Activated CD4-positive, alpha-beta T cell treated with anti-CD3 and anti-CD28 coated beads for 36 hours (primary cell): Measurements from ENCODE around the gene SPRED2. TPM values are rescaled to one million over a fixed set of nuclear protein-coding genes. Genes with fewer than 3 reads are reported as not detected.

Experiments
- ATAC-seq: fragments of 200-7000 bp; cut with Tn5 transposase; one replicate; pipeline ENCODE4 v1.10.0; 2021; ENCODE audit warnings: mild to moderate bottlenecking, moderate library complexity
- CTCF ChIA-PET: fragments of 350-600 bp; sonication (Branson Sonifier 250); formaldehyde crosslinking; loops from one replicate; lab custom pipeline; 2021; ENCODE audit warnings: antibody characterized with exemption; lab: Charles Lee
- POLR2A ChIA-PET: fragments of 350-600 bp; sonication (Branson Sonifier 250); formaldehyde crosslinking; loops from one replicate; lab custom pipeline; 2021; ENCODE audit warnings: antibody characterized with exemption, inconsistent platforms; lab: Charles Lee
- DNase-seq: peaks from one replicate; pipeline ENCODE4 v3.0.0-alpha.2; 2020
- H3K27ac Mint-ChIP-seq: one replicate; pipeline ENCODE4 v1.8.0; 2021; ENCODE audit warnings: mixed read lengths
- H3K27me3 Mint-ChIP-seq: one replicate; pipeline ENCODE4 v1.8.0; 2021; ENCODE audit warnings: mixed read lengths
- H3K36me3 Mint-ChIP-seq: one replicate; pipeline ENCODE4 v1.8.0; 2021; ENCODE audit warnings: low read depth, mixed read lengths
- H3K4me1 Mint-ChIP-seq: one replicate; pipeline ENCODE4 v1.8.0; 2021; ENCODE audit warnings: mixed read lengths
- H3K4me3 Mint-ChIP-seq: one replicate; pipeline ENCODE4 v1.8.0; 2021; ENCODE audit warnings: mild to moderate bottlenecking, moderate library complexity, mixed read lengths
- H3K9me3 Mint-ChIP-seq: one replicate; pipeline ENCODE4 v1.8.0; 2021; ENCODE audit warnings: low read depth, mixed read lengths
- intact Hi-C, 2 experiments: fragments of 100-400 bp; cut with DNase I in 1 of 2; cut with micrococcal nuclease in 1 of 2; formaldehyde crosslinking; loops; one replicate each; pipeline versions ENCODE4 v1.14.2 to v1.15.1; 2022 to 2024; cut with DNase I, micrococcal nuclease
- total RNA-seq, 2 experiments: library from RNA; stranded (reverse); gene quantifications; one replicate each; pipeline ENCODE4 v1.2.3, GENCODE V29; 2021

SPRED2 gene
- total RNA-seq, 2 experiments from 2014 or later, result 6.7 to 7.9 TPM

DNA sequence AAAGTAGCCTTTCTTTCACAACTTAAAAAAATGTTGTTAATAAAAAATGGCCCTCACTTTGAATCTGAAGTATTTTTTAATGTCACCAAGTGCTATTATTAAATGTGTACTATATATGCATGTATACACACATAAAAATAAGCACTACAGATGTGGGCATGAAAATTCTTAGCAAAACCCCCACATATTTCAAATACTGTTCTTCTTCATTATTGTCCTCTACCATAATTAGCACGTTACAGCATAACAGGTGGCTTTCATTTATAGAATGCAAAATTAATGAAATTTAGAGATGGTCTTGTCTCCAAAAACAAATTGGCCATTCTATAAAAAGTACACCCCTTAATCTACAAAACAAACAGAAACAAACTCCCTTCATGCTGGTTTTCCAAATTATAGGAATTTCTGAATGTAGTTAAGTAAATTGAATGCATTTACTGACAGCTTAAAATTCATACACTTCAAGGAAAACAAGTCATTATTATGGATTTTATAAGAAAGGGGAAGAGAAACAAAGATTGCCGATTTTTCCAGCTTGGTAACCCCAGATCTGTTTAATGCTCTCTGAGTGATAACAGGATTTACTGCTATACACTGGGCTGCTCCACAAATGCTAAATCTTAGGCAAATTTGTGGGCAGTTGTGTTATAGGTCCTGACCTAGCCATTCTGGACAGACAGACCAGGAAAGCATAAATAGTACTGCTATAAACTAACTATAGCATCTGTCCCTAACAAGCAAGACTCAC is 67.2 kb downstream of the SPRED2 start:
- Mint-ChIP-seq H3K4me3 (no peak overlapping the region), H3K27ac (no peak overlapping the region), H3K9me3 (no peaks in the 10 kb centered on the region), H3K4me1 (peaks cover 21% of the 10 kb centered on the region), H3K27me3 (peaks cover 2% of the 10 kb centered on the region), H3K36me3 (no peaks in the 10 kb centered on the region)
- POLR2A ChIA-PET, result no interaction called here
- ATAC-seq (no peak), DNase-seq (no peak)
- CTCF ChIA-PET, result interaction anchor here (0.8 kb wide), 1 partner anchor 250 kb away, joined by 3 read pairs; no protein-coding TSS in a partner anchor
- intact Hi-C loops, result loop anchor here (5.0 kb wide), 2 partner anchors 67 to 187 kb away; partner anchors contain the start of gene SPRED2 (in 1 of the 2)

DNA sequence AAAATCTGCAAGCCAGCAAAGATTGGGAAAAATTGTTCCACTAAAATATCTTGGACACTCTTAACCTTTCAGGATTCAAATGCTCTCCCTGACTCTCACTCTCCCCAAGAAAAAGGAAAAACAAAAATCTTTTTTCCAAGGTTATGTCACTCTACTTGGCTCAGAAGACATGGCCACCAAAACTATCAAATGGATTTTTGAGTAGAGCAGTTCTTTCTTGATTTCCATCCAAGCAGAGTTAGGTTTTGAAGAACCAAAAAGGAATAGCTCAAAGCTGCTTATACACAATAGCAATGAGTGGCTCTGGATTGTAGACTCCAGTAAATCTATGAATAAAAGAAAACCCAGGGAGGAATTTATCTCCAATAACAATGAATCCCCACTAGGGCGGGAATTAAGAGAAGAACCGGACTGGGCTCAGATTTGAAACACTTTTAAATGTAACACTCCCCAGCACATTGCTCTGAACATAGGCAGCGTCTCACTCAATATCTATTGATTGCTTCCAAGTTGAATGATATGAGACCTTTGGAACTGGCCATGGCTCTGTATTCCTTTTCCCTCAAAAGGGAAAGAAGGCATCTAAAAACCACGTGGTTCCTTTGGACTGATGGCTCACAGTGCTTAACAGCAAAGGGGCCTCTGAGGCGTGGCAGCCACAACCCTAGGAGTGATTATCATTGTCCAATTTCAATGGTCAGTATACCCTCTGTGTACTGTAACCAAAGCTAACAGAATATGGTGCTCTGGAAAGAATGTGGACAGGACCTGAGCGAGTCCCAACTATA is 68.3 kb downstream of the SPRED2 start:
- ATAC-seq (no peak), DNase-seq (no peak)
- ChIA-PET POLR2A (no interaction called here), CTCF (interaction anchor here (0.8 to 1.0 kb wide), 2 partner anchors 11 to 251 kb away, joined by 3 read pairs; no protein-coding TSS in a partner anchor)
- no peaks in the 10 kb centered on the region for H3K36me3 Mint-ChIP-seq
- peaks cover 2% of the 10 kb centered on the region for H3K27me3 Mint-ChIP-seq
- intact Hi-C loops, result no loop called here
- H3K4me3 Mint-ChIP-seq, result no peak overlapping the region
- H3K4me1 Mint-ChIP-seq, result peaks cover 21% of the 10 kb centered on the region
- H3K9me3 Mint-ChIP-seq, result no peaks in the 10 kb centered on the region
- H3K27ac Mint-ChIP-seq, result no peak overlapping the region

DNA sequence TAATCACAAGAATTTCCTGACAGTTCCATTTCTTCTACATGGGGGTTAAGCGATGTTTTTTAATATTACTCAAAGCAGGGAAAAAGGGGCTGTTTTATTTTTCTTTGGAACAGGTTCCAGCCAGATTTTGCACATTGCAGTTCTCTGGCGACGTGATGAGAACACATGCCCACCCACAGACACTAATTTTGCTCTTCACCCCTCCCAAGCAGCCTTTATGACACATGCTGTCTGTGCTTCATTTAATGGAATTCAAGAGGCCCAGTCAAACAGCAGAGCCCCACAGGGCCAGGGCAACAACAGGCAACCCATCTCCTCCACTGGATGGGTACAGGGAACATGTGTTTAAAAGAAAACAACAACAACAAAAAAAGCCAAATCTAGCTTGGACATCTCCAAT is 70.8 kb downstream of the SPRED2 start:
- POLR2A ChIA-PET, result no interaction called here
- no peak overlapping the region for H3K4me3 Mint-ChIP-seq
- intact Hi-C loops, result no loop called here

GRCh38 chr2:65360441-65360840 is 72.0 kb downstream of the SPRED2 start:
- peaks cover 26% of the 10 kb centered on the region for H3K4me1 Mint-ChIP-seq
- H3K4me3 Mint-ChIP-seq, result no peak overlapping the region
- intact Hi-C loops, result no loop called here
- ATAC-seq (no peak), DNase-seq (no peak)
- POLR2A ChIA-PET, result interaction anchor here (0.5 to 0.6 kb wide), 2 partner anchors 35 to 40 kb away, joined by 3 read pairs; no protein-coding TSS in a partner anchor
- H3K36me3 Mint-ChIP-seq, result no peaks in the 10 kb centered on the region
- CTCF ChIA-PET, result interaction anchor here (1.3 to 1.8 kb wide), 2 partner anchors 41 to 57 kb away, joined by 3 to 5 read pairs; no protein-coding TSS in a partner anchor
- H3K27me3 Mint-ChIP-seq, result peaks cover 5% of the 10 kb centered on the region
- no peak overlapping the region for H3K27ac Mint-ChIP-seq
- H3K9me3 Mint-ChIP-seq, result no peaks in the 10 kb centered on the region

More for the DNA sequence above, 70.8 kb downstream of the SPRED2 start:
- ATAC-seq, result no peak
- Mint-ChIP-seq H3K27me3 (peaks cover 2% of the 10 kb centered on the region), H3K4me1 (peaks cover 33% of the 10 kb centered on the region), H3K9me3 (no peaks in the 10 kb centered on the region), H3K36me3 (no peaks in the 10 kb centered on the region), H3K27ac (no peak overlapping the region)
- CTCF ChIA-PET, result interaction anchor here (1.9 kb wide), 1 partner anchor 21 kb away, joined by 8 read pairs; no protein-coding TSS in a partner anchor
- DNase-seq, result no peak

DNA sequence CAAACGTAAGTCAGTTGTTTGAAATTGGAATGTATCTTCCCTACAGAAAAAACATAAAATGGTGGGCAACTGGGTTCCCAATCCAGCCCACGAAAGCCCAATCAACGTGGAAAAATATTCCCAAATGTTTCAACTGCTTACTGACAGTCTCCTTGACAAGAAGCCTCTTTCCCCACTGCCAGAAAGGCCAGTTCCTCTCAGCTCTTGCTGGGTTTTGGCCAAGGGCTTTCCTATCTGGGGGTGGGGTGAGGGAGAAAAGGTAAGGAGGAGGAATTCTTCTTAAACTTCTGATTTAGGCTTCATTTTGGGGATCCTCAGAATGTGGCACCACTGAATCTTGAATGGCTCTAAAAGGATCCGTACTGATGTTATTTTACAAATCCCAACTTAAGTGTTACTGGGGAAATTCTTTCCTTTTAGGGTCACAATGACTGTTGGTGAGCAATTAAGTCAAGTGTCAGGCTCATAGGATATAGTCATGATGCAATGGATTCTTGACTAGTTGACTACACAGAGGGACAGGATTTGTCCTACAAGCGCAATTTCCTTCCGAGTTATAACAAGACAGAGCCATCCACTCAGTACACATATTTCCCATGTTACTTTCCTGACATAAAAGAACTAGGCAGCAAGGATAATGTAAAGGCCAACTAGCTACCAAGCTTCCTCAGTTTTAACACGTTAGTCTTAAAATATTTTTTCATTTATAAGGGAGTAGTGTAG is 73.6 kb downstream of the SPRED2 start:
- Mint-ChIP-seq H3K4me3 (no peak overlapping the region), H3K9me3 (no peaks in the 10 kb centered on the region), H3K36me3 (no peaks in the 10 kb centered on the region), H3K4me1 (peaks cover 26% of the 10 kb centered on the region), H3K27ac (no peak overlapping the region), H3K27me3 (peaks cover 5% of the 10 kb centered on the region)
- POLR2A ChIA-PET, result interaction anchor here (0.6 kb wide), 1 partner anchor 248 kb away, joined by 5 read pairs; no protein-coding TSS in a partner anchor
- ATAC-seq (no peak), DNase-seq (no peak)
- CTCF ChIA-PET, result interaction anchor here (0.9 to 1.8 kb wide), 6 partner anchors 9 to 131 kb away, joined by 3 to 5 read pairs (median 4); no protein-coding TSS in a partner anchor
- intact Hi-C loops, result loop anchor here (1.0 to 10.0 kb wide), 6 partner anchors 37 to 196 kb away; no protein-coding TSS in a partner anchor

DNA sequence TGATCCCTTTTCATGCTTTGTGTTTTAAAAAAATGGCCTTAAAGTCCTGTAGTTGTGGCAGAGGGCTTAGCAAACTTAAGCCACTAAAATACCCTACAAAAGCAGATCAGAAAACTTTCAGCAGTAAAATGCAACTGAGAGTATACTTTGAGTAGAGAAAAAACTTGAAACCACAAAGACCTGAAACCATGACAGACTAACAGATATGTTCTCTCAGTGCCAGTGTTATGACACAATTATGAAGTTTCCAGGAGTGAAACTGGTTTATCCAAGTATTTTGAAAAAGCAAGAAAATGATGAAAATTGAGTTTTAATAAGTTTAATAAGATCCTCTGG is 74.5 kb downstream of the SPRED2 start:
- Mint-ChIP-seq H3K27me3 (peaks cover 5% of the 10 kb centered on the region), H3K4me3 (no peak overlapping the region), H3K27ac (no peak overlapping the region), H3K4me1 (peaks cover 26% of the 10 kb centered on the region), H3K9me3 (no peaks in the 10 kb centered on the region), H3K36me3 (no peaks in the 10 kb centered on the region)
- ChIA-PET POLR2A (interaction anchor here (0.7 kb wide), 1 partner anchor 73 kb away, joined by 3 read pairs; no protein-coding TSS in a partner anchor), CTCF (interaction anchor here (0.9 to 1.8 kb wide), 5 partner anchors 18 to 132 kb away, joined by 3 to 5 read pairs (median 4); no protein-coding TSS in a partner anchor)
- no peak for DNase-seq
- peak; percentile 77 for ATAC-seq
- intact Hi-C loops, result loop anchor here (1.0 to 10.0 kb wide), 6 partner anchors 36 to 197 kb away; no protein-coding TSS in a partner anchor

DNA sequence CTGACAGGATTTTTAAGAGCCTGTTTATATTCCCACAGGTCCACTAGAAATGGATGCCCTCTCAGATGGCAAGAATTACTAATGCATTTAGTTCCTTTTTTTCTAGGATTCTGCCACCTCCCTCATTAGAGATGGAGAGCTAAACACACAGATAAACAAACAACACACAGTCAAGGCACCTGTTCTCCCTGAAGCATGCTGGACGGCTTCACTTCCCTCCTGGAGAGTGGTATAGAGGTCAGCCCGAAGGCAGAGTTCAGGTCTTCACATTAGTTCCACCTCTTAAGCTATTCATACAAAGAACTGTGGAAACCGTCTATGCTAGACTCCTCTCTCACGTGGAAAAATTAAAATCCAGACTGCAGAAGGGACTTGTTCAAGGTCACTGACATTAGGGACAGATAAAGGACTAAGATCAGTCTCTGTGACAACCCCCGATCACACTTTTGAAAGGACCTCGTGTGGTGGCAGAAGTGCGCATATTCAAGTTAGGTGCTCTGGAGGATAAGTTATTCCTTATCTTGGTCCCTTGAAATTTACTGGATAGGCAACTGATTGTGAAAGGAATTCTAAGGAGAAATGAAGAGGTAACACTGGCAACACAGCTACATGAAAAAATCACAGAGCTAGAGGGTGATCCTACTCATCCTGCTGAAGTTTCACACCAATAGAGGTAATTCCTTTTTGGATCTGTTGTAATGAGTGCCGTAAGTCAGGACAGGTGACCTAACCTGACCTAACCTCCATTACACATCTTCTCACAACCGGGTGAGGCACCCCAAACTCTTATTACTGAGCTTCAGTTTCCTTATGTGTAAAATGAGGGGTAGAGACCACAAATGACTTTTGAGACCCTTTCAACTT is 75.1 kb downstream of the SPRED2 start:
- Mint-ChIP-seq H3K9me3 (no peaks in the 10 kb centered on the region), H3K36me3 (no peaks in the 10 kb centered on the region), H3K27me3 (peaks cover 5% of the 10 kb centered on the region), H3K4me1 (peaks cover 26% of the 10 kb centered on the region), H3K27ac (no peak overlapping the region), H3K4me3 (no peak overlapping the region)
- ATAC-seq, result peak; percentile 77
- peak; percentile 38 for DNase-seq
- intact Hi-C loops, result loop anchor here in 1 of 2 experiments (5.0 to 10.0 kb wide), 3 partner anchors 35 to 197 kb away; no protein-coding TSS in a partner anchor
- POLR2A ChIA-PET, result interaction anchor here (0.7 to 1.2 kb wide), 2 partner anchors 56 to 73 kb away, joined by 3 read pairs; no protein-coding TSS in a partner anchor
- CTCF ChIA-PET, result interaction anchor here (0.6 to 1.8 kb wide), 5 partner anchors 19 to 150 kb away, joined by 3 to 5 read pairs (median 5); no protein-coding TSS in a partner anchor

DNA sequence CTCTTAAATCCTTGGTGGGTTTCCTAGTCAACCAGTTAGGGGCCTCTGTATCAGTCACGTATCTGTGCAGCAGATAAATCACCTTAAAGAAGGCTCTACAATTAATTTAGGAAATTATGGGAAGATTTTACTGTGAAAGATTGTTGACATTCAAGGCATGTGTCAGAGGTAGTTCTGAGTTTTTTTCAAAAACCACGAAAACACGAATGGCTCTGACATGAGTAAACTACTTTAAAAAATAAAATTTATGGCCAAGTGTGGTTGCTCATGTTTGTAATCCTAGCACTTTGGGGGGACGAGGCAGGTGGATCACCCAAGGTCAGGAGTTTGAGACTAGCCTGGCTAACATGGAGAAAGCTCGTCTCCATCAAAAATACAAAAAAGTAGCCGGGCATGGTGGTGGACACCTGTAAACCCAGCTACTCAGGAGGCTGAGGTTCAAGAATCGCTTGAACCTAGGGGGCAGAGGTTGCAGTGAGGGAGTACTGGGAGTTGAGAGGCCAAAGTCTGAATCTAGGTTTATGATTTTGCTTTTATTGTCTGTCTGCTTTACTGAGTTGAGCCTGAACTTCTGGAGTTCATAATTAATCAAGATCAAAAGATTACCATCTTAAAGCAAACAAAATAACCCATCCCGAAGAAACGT is 77.1 kb downstream of the SPRED2 start:
- H3K9me3 Mint-ChIP-seq, result no peaks in the 10 kb centered on the region
- ATAC-seq, result no peak
- no peak overlapping the region for H3K27ac Mint-ChIP-seq
- no peak overlapping the region for H3K4me3 Mint-ChIP-seq
- intact Hi-C loops, result loop anchor here in 1 of 2 experiments (5.0 to 10.0 kb wide), 3 partner anchors 33 to 199 kb away; no protein-coding TSS in a partner anchor
- DNase-seq, result no peak
- ChIA-PET POLR2A (no interaction called here), CTCF (no interaction called here)
- H3K36me3 Mint-ChIP-seq, result no peaks in the 10 kb centered on the region
- peaks cover 23% of the 10 kb centered on the region for H3K4me1 Mint-ChIP-seq
- peaks cover 3% of the 10 kb centered on the region for H3K27me3 Mint-ChIP-seq

DNA sequence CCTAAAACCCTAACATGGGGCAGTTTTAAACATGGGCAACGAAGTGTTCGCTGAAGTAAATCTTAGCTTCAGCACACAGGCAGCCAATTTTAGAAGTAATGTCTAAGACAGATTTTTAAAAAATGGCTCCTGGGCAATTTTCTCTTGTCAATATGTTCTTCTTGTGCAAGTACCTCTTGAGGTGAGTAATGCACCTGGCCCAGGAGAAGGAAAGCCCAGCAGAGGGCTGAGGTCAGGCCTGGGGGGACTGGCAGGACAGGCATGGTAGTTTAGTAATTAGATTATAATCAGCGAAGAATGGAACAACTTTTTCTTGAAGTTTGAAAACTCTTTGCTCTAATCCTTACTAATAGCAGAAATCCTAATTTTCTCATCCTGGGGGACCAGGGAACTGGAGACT is 77.6 kb downstream of the SPRED2 start:
- intact Hi-C loops, result loop anchor here in 1 of 2 experiments (5.0 to 10.0 kb wide), 3 partner anchors 32 to 200 kb away; no protein-coding TSS in a partner anchor
- H3K9me3 Mint-ChIP-seq, result no peaks in the 10 kb centered on the region
- CTCF ChIA-PET, result interaction anchor here (1.5 kb wide), 1 partner anchor 11 kb away, joined by 4 read pairs; no protein-coding TSS in a partner anchor
- peaks cover 25% of the 10 kb centered on the region for H3K4me1 Mint-ChIP-seq
- no peak overlapping the region for H3K27ac Mint-ChIP-seq
- H3K4me3 Mint-ChIP-seq, result no peak overlapping the region
- no peaks in the 10 kb centered on the region for H3K36me3 Mint-ChIP-seq
- ATAC-seq, result no peak
- POLR2A ChIA-PET, result no interaction called here
- DNase-seq, result no peak
- peaks cover 3% of the 10 kb centered on the region for H3K27me3 Mint-ChIP-seq
